ENCODE measurements around the gene CDHR1.

GRCh38 chr10:84200537-84201243 lies 6.4 kb downstream of the CDHR1 start:
- TF ChIP-seq CTCF (IDR thresholded peaks at IDR 0.05) (no peak), ZFX (IDR thresholded peaks at IDR 0.05; ENCODE audit: borderline replicate concordance) (no peak)
